ENCODE results near the gene ITGB5. TPM values are rescaled to one million over a fixed set of nuclear protein-coding genes. Genes with fewer than 3 reads are reported as not detected.
A peak's percentile ranks its signal among the peaks of the same experiment; 100 is the strongest.

ITGB5 gene
- total and polyA plus RNA-seq, 2 donors (not counting 1 experiment from before 2014, with no cell fraction given): 99.7 to 196 TPM

DNA sequence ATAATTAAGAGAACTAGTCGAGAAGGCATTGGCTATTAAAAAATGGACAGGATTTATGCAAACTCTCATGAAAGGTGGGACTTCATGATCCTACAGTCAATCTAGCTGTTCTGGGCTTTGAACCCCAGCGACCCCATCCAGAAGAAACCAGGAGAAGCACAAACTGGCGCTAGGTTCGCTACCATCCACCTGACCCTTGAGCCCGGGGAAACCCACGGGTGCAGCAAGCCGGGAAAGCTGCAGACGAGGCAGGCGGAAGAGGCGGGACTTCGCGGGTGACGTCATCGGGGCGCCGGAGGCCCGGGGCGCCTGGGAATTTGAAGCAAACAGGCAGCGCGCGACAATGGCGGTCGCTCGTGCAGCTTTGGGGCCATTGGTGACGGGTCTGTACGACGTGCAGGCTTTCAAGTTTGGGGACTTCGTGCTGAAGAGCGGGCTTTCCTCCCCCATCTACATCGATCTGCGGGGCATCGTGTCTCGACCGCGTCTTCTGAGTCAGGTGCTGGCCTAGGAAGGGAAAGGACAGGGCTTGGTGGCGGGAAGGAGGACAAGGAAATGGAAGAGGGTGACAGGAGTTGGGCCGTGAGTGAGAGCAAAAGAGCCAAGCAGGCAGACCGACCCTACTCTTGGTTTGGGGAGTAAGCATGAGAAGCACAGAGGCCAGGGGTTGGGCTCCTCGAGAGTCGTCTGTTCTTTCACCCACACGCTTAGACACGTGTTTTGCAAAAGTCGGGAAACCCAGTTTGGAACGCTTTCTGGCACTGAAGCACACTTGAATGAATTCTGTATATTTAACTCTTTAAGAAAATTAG is 156.8 kb downstream of the ITGB5 start, which contains the start of gene UMPS:
TSS of gene UMPS (plus strand) at position 324 of the 812 bp plus-strand sequence. CDS start at position 344, 20 bp downstream.
- H4K20me1 ChIP-seq (ENCODE audit: control insufficient read depth, extremely low read depth, insufficient read depth, low read length): no peaks in the 10 kb centered on the region
- H3K4me2 ChIP-seq (ENCODE audit: extremely low read depth, insufficient read depth, low read length): peak within 1 kb of the TSS; percentile 98
- no peaks in the 10 kb centered on the region for H3K27me3 ChIP-seq (ENCODE audit: control insufficient read depth, insufficient read depth, low read length)
- peak within 1 kb of the TSS; percentile 92 for H2AFZ ChIP-seq (ENCODE audit: low read length)
- H3K9me3 ChIP-seq (ENCODE audit: control insufficient read depth, insufficient read depth, low read depth, low read length): no peaks in the 10 kb centered on the region
- no peak for TF ChIP-seq EZH2 (IDR thresholded peaks at IDR 0.05; ENCODE audit: low read length, missing control alignments)
- TF ChIP-seq, protein P1, sequence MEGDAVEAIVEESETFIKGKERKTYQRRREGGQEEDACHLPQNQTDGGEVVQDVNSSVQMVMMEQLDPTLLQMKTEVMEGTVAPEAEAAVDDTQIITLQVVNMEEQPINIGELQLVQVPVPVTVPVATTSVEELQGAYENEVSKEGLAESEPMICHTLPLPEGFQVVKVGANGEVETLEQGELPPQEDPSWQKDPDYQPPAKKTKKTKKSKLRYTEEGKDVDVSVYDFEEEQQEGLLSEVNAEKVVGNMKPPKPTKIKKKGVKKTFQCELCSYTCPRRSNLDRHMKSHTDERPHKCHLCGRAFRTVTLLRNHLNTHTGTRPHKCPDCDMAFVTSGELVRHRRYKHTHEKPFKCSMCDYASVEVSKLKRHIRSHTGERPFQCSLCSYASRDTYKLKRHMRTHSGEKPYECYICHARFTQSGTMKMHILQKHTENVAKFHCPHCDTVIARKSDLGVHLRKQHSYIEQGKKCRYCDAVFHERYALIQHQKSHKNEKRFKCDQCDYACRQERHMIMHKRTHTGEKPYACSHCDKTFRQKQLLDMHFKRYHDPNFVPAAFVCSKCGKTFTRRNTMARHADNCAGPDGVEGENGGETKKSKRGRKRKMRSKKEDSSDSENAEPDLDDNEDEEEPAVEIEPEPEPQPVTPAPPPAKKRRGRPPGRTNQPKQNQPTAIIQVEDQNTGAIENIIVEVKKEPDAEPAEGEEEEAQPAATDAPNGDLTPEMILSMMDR (conservative IDR thresholded peaks at IDR 0.05 in 1 of 2, IDR thresholded peaks at IDR 0.05 in 1 of 2; ENCODE audit: low read depth in 1 of 2, low read length in 2 of 2): no peak
- no peaks in the 10 kb centered on the region for H3K36me3 ChIP-seq (ENCODE audit: control insufficient read depth, insufficient read depth, low read length)
- peak within 1 kb of the TSS; percentile 96 to 100 (median 98) for H3K4me3 ChIP-seq (replicated peaks in 1 of 4; ENCODE audit: control extremely low read depth in 1 of 4, insufficient read depth in 1 of 4, low read depth in 3 of 4, low read length in 4 of 4)
- peaks cover 8% of the 10 kb centered on the region for H3K4me1 ChIP-seq (ENCODE audit: control insufficient read depth, extremely low read depth, insufficient read depth, low read length)
- H3K79me2 ChIP-seq (ENCODE audit: control insufficient read depth, insufficient read depth, low read length): peaks cover 32% of the 10 kb centered on the region
- H3K9ac ChIP-seq (ENCODE audit: insufficient read depth, low read length): peak within 1 kb of the TSS; percentile 95
- DNase-seq (ENCODE audit: low read depth in 2 of 2): peak; percentile 77
- peak within 1 kb of the TSS; percentile 93 for H3K27ac ChIP-seq (ENCODE audit: insufficient read depth, low read length)

DNA sequence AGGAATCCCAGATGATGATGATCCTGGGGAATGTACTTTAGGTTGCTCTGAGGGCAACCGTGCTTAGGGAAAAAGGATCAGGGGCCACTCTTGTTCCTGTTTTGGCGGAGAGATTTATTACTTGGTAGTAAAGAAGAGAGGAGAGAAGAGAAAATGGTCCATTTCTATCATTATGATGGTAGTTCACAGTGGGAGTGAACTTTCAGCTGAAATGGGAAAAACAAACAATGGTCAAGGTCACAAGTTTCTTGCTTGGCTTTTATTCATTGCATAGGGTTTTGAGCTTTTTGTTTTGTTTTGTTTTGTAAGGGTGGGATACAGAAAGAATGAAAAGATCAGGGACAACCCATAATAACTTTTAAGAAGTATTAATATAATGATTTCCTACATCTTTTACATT is 164.6 kb downstream of the ITGB5 start:
- Histone ChIP-seq H3K9me3 (ENCODE audit: control insufficient read depth, insufficient read depth, low read depth, low read length) (no peaks in the 10 kb centered on the region), H3K9ac (ENCODE audit: insufficient read depth, low read length) (no peak overlapping the region), H3K4me1 (ENCODE audit: control insufficient read depth, extremely low read depth, insufficient read depth, low read length) (no peaks in the 10 kb centered on the region), H3K4me3 (replicated peaks in 1 of 4; ENCODE audit: control extremely low read depth in 1 of 4, insufficient read depth in 1 of 4, low read depth in 3 of 4, low read length in 4 of 4) (no peak overlapping the region), H3K27ac (ENCODE audit: insufficient read depth, low read length) (no peak overlapping the region), H4K20me1 (ENCODE audit: control insufficient read depth, extremely low read depth, insufficient read depth, low read length) (no peaks in the 10 kb centered on the region), H3K79me2 (ENCODE audit: control insufficient read depth, insufficient read depth, low read length) (no peaks in the 10 kb centered on the region), H3K27me3 (ENCODE audit: control insufficient read depth, insufficient read depth, low read length) (peaks cover 8% of the 10 kb centered on the region), H3K36me3 (ENCODE audit: control insufficient read depth, insufficient read depth, low read length) (no peaks in the 10 kb centered on the region), H2AFZ (ENCODE audit: low read length) (no peak overlapping the region), H3K4me2 (ENCODE audit: extremely low read depth, insufficient read depth, low read length) (no peak overlapping the region)
- TF ChIP-seq, protein P1 (conservative IDR thresholded peaks at IDR 0.05 in 1 of 2, IDR thresholded peaks at IDR 0.05 in 1 of 2; ENCODE audit: low read depth in 1 of 2, low read length in 2 of 2): no peak
- no peak for TF ChIP-seq EZH2 (IDR thresholded peaks at IDR 0.05; ENCODE audit: low read length, missing control alignments)
- DNase-seq (ENCODE audit: low read depth in 2 of 2): no peak

DNA sequence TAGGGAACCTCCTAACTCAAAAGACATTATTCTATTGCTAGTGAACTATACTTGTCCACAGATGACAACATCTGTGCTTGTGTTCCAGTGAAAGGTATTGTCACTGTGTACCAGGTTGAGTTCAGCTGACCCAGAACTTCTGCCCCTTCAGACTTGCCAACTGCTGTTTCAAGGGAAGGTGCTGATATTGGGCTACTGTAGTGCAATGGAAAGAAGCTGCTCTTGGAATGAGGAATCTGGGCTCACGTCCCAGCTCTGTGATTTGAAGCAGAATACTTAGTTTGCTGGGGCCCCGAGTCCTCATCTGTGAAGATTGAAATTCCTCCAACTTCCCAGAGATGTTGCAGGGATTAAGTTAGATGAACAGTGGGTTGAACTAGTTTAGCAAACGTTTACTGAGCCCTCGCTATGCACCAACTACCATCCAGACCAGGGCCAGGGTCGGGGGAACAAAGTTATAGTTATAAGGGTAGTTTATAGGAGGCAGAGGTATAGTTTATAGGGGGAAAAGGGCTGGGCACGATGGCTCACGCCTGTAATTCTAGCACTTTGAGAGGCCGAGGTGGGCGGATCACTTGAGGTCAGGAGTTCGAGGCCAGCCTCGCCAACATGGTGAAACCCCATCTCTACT is 172.8 kb downstream of the ITGB5 start:
- Histone ChIP-seq H3K4me3 (replicated peaks in 1 of 4; ENCODE audit: control extremely low read depth in 1 of 4, insufficient read depth in 1 of 4, low read depth in 3 of 4, low read length in 4 of 4) (no peak overlapping the region), H3K27ac (ENCODE audit: insufficient read depth, low read length) (no peak overlapping the region), H4K20me1 (ENCODE audit: control insufficient read depth, extremely low read depth, insufficient read depth, low read length) (no peaks in the 10 kb centered on the region), H3K4me1 (ENCODE audit: control insufficient read depth, extremely low read depth, insufficient read depth, low read length) (no peaks in the 10 kb centered on the region), H3K79me2 (ENCODE audit: control insufficient read depth, insufficient read depth, low read length) (no peaks in the 10 kb centered on the region), H3K9ac (ENCODE audit: insufficient read depth, low read length) (no peak overlapping the region), H3K4me2 (ENCODE audit: extremely low read depth, insufficient read depth, low read length) (no peak overlapping the region), H3K36me3 (ENCODE audit: control insufficient read depth, insufficient read depth, low read length) (no peaks in the 10 kb centered on the region), H2AFZ (ENCODE audit: low read length) (no peak overlapping the region), H3K9me3 (ENCODE audit: control insufficient read depth, insufficient read depth, low read depth, low read length) (no peaks in the 10 kb centered on the region), H3K27me3 (ENCODE audit: control insufficient read depth, insufficient read depth, low read length) (no peaks in the 10 kb centered on the region)
- no peak for TF ChIP-seq EZH2 (IDR thresholded peaks at IDR 0.05; ENCODE audit: low read length, missing control alignments)
- TF ChIP-seq, protein P1 (conservative IDR thresholded peaks at IDR 0.05 in 1 of 2, IDR thresholded peaks at IDR 0.05 in 1 of 2; ENCODE audit: low read depth in 1 of 2, low read length in 2 of 2): no peak
- DNase-seq (ENCODE audit: low read depth in 2 of 2): peak in 1 of 2 donors; percentile 9

All from fibroblast of lung (primary cell).